Measurements from ENCODE around the gene TUBB1.

DNA sequence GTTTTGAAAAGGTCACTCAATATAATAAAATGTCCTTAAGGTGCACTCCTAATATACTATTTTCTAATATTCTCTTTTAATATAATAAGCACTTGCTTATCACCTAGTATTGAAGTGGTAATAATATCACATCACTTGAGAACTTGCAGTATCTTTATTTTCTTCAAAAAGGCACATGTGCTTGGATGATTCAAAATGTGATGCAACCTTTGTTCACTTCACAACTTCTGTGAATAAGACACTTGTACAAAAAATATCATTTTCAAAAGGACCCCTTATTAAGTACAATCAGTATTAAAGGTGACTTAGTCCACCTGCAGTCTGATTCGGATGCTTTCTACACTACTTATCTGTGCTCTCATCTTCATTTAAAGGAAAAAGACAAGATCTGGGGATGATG, 20.0 kb downstream of the TUBB1 start:
- TF ChIP-seq, protein P1, sequence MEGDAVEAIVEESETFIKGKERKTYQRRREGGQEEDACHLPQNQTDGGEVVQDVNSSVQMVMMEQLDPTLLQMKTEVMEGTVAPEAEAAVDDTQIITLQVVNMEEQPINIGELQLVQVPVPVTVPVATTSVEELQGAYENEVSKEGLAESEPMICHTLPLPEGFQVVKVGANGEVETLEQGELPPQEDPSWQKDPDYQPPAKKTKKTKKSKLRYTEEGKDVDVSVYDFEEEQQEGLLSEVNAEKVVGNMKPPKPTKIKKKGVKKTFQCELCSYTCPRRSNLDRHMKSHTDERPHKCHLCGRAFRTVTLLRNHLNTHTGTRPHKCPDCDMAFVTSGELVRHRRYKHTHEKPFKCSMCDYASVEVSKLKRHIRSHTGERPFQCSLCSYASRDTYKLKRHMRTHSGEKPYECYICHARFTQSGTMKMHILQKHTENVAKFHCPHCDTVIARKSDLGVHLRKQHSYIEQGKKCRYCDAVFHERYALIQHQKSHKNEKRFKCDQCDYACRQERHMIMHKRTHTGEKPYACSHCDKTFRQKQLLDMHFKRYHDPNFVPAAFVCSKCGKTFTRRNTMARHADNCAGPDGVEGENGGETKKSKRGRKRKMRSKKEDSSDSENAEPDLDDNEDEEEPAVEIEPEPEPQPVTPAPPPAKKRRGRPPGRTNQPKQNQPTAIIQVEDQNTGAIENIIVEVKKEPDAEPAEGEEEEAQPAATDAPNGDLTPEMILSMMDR (tag by site-specific recombination; IDR thresholded peaks at IDR 0.05) = no peak
- TF ChIP-seq ZNF544 (tag by site-specific recombination; IDR thresholded peaks at IDR 0.05) = no peak
- TF ChIP-seq, protein P2, sequence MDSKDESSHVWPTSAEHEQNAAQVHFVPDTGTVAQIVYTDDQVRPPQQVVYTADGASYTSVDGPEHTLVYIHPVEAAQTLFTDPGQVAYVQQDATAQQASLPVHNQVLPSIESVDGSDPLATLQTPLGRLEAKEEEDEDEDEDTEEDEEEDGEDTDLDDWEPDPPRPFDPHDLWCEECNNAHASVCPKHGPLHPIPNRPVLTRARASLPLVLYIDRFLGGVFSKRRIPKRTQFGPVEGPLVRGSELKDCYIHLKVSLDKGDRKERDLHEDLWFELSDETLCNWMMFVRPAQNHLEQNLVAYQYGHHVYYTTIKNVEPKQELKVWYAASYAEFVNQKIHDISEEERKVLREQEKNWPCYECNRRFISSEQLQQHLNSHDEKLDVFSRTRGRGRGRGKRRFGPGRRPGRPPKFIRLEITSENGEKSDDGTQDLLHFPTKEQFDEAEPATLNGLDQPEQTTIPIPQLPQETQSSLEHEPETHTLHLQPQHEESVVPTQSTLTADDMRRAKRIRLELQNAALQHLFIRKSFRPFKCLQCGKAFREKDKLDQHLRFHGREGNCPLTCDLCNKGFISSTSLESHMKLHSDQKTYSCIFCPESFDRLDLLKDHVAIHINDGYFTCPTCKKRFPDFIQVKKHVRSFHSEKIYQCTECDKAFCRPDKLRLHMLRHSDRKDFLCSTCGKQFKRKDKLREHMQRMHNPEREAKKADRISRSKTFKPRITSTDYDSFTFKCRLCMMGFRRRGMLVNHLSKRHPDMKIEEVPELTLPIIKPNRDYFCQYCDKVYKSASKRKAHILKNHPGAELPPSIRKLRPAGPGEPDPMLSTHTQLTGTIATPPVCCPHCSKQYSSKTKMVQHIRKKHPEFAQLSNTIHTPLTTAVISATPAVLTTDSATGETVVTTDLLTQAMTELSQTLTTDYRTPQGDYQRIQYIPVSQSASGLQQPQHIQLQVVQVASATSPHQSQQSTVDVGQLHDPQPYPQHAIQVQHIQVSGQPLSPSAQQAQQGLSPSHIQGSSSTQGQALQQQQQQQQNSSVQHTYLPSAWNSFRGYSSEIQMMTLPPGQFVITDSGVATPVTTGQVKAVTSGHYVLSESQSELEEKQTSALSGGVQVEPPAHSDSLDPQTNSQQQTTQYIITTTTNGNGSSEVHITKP (tag by site-specific recombination; IDR thresholded peaks at IDR 0.05) = no peak
- TF ChIP-seq, protein P3, sequence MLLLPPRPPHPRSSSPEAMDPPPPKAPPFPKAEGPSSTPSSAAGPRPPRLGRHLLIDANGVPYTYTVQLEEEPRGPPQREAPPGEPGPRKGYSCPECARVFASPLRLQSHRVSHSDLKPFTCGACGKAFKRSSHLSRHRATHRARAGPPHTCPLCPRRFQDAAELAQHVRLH (tag by site-specific recombination; IDR thresholded peaks at IDR 0.05) = no peak
